K562 (cell line): ENCODE results near the gene KRTAP2-3. TPM values are rescaled to one million over a fixed set of nuclear protein-coding genes. Genes with fewer than 3 reads are reported as not detected.

Experiments used
- ATAC-seq: fragments of 200-7000 bp; cut with Tn5 transposase; 3 replicates; pipeline ENCODE4 v1.9.1; 2020; ENCODE audit warnings: moderate library complexity
- BruUV-seq: library from RNA; stranded (reverse); fragments of 400-500 nt; replicated peaks from 2 replicates; lab custom pipeline; 2021; lab: Mats Ljungman, UMichigan
- CTCF ChIA-PET: fragments of 300-600 bp; formaldehyde crosslinking; extraction: SDS; loops from one replicate; lab custom pipeline; 2021; ENCODE audit warnings: low intra/inter-chr PET ratio; lab: Yijun Ruan, JAX
- POLR2A ChIA-PET: fragments of 300-600, 350-650 bp; sonication (Branson Sonifier 250); formaldehyde crosslinking; extraction: SDS; loops from one replicate; lab custom pipeline; 2021; ENCODE audit warnings: antibody characterized with exemption, inconsistent platforms; lab: Yijun Ruan, JAX
- DNase-seq, 4 experiments: peaks; one replicate each; pipeline versions ENCODE4 v3.0.0 to v3.0.0-alpha.2; 2011 to 2018; ENCODE audit warnings: low spot score in 3 of 4, mixed read lengths in 3 of 4; ENCODE audit errors: extremely low read depth in 1 of 4
- FAIRE-seq: peaks from 2 replicates; lab custom pipeline; 2011; peaks lifted over from hg19 to GRCh38; lab: Jason Lieb, UNC
- H2AFZ ChIP-seq: 2 replicates; pipeline ENCODE4 v1.6.0; 2011; ENCODE audit warnings: low read depth, low read length, control low read depth, inconsistent platforms
- H3K27ac ChIP-seq: fragments of 200-600 bp; 3 replicates; pipeline ENCODE4 v1.8.0; 2011; ENCODE audit warnings: low read depth, mild to moderate bottlenecking, control low read depth, inconsistent platforms, low read length, moderate library complexity, mixed read lengths; ENCODE audit errors: extremely low read depth
- H3K27me3 ChIP-seq, 2 experiments: fragments of 300-600 bp in 1 of 2; 2 replicates in 1 of 2; 3 replicates in 1 of 2; pipeline versions ENCODE4 v1.6.0 to v1.8.0; 2011; ENCODE audit warnings: inconsistent platforms in 2 of 2, low read length in 2 of 2, mild to moderate bottlenecking in 1 of 2, mixed read lengths in 1 of 2, moderate library complexity in 1 of 2; ENCODE audit not compliant: control insufficient read depth in 2 of 2, insufficient read depth in 2 of 2
- H3K36me3 ChIP-seq: fragments of 300-600 bp; 3 replicates; pipeline ENCODE4 v1.8.0; 2011; ENCODE audit warnings: mild to moderate bottlenecking, low read length, inconsistent platforms; ENCODE audit not compliant: control insufficient read depth, insufficient read depth
- H3K4me1 ChIP-seq, 2 experiments: fragments of 200-600 bp in 1 of 2; replicated peaks in 1 of 2; 2 replicates in 1 of 2; 3 replicates in 1 of 2; pipeline versions ENCODE4 v1.5.1 to v1.8.0; 2011; ENCODE audit warnings: inconsistent platforms in 2 of 2, low read length in 2 of 2, mild to moderate bottlenecking in 1 of 2, mixed read lengths in 1 of 2, moderate library complexity in 1 of 2; ENCODE audit not compliant: control insufficient read depth in 2 of 2, insufficient read depth in 2 of 2
- H3K4me2 ChIP-seq: 2 replicates; pipeline ENCODE4 v1.6.1; 2011; ENCODE audit warnings: low read length, control low read depth, inconsistent platforms, mixed read lengths; ENCODE audit not compliant: insufficient read depth
- H3K4me3 ChIP-seq: fragments of 200-600 bp; sonication (generic), shearing (Covaris generic); 2 replicates; pipeline ENCODE4 v1.5.1; 2016; ENCODE audit warnings: control low read depth, inconsistent platforms
- H3K79me2 ChIP-seq: fragments of 200-600 bp; 3 replicates; pipeline ENCODE4 v1.8.0; 2011; ENCODE audit warnings: low read length, inconsistent platforms; ENCODE audit not compliant: control insufficient read depth, insufficient read depth
- H3K9ac ChIP-seq, 2 experiments: 2 replicates each; pipeline versions ENCODE4 v1.6.0 to v1.6.1; 2011; ENCODE audit warnings: low read depth in 2 of 2, low read length in 2 of 2, control low read depth in 1 of 2, inconsistent platforms in 1 of 2, mild to moderate bottlenecking in 1 of 2, mixed read lengths in 1 of 2; ENCODE audit not compliant: insufficient read depth in 1 of 2
- H3K9me1 ChIP-seq: one replicate; pipeline ENCODE4 v1.6.0; 2011; ENCODE audit warnings: inconsistent platforms, mild to moderate bottlenecking, low read length, moderate library complexity; ENCODE audit not compliant: control insufficient read depth, insufficient read depth
- H3K9me3 ChIP-seq: replicated peaks from 2 replicates; pipeline ENCODE4 v1.5.1; 2011; ENCODE audit warnings: low read depth, low read length, inconsistent platforms; ENCODE audit not compliant: control insufficient read depth, insufficient read depth
- H4K20me1 ChIP-seq: replicated peaks from 2 replicates; pipeline ENCODE4 v1.6.1; 2011; ENCODE audit warnings: low read length, inconsistent platforms, mixed read lengths; ENCODE audit not compliant: control insufficient read depth, insufficient read depth
- ASH1L ChIP-seq: fragments of 450-650 bp; IDR thresholded peaks from 2 replicates; pipeline ENCODE4 v1.6.1; 2018; ENCODE audit warnings: borderline replicate concordance, mild to moderate bottlenecking, low read depth; ENCODE audit not compliant: partially characterized antibody
- BCL6 ChIP-seq: fragments of 250-450 bp; sonication (Bioruptor Pico); IDR thresholded peaks from 2 replicates; pipeline ENCODE4 v1.4.0; 2020
- MCM7 ChIP-seq, 2 experiments: fragments of 450-650 bp; IDR thresholded peaks; 2 replicates each; pipeline ENCODE4 v1.6.1; 2016 to 2018
- NCOA4 ChIP-seq: fragments of 450-650 bp; IDR thresholded peaks from 2 replicates; pipeline ENCODE4 v1.6.1; 2018; ENCODE audit warnings: mild to moderate bottlenecking; ENCODE audit not compliant: partially characterized antibody
- NFRKB ChIP-seq: fragments of 450-650 bp; IDR thresholded peaks from 2 replicates; pipeline ENCODE4 v1.6.1; 2016; ENCODE audit warnings: low read depth
- TCF7L2 ChIP-seq: fragments of 150-350 bp; IDR thresholded peaks from 2 replicates; pipeline ENCODE4 v1.6.1; 2016; ENCODE audit warnings: low read depth, mild to moderate bottlenecking, low read length, moderate library complexity
- WGBS: fragments of 100-300 bp; shearing (Covaris generic); methylation state at CpG from one replicate; pipeline ENCODE4 v1.1.6; 2016; ENCODE audit warnings: low coverage, mixed read lengths; ENCODE audit not compliant: insufficient coverage; ENCODE audit errors: missing lambda C conversion rate; 5-methylcytosine and 5-hydroxymethylcytosine counted together
- in situ Hi-C: fragments of 300-500 bp; cut with MboI; formaldehyde crosslinking; loops from 4 replicates; pipeline ENCODE4 v1.15.0; 2018; ENCODE audit warnings: inconsistent platforms, mixed read lengths
- intact Hi-C: fragments of 100-400 bp; cut with micrococcal nuclease; formaldehyde crosslinking; loops from 2 replicates; pipeline ENCODE4 v1.14.2; 2022
- polyA plus RNA-seq, 8 experiments: library from polyadenylated mRNA; depleted of rRNA in 4 of 8; stranded (reverse) in 5 of 8; unstranded in 3 of 8; fragments of >200 nt; fragmentation: Nextera tagmentation in 2 of 8; fragmentation: Illumina TruSeq in 1 of 8; extraction: Ambion mirVana in 2 of 8; extraction: Trizol in 1 of 8; gene quantifications; 2 replicates each; pipeline versions ENCODE4 v1.2.1 to v1.2.3, GENCODE V29; 2011 to 2014; ENCODE audit warnings: inconsistent platforms in 1 of 8, missing spikeins in 1 of 8
- total RNA-seq, 7 experiments: library from RNA; depleted of rRNA in 6 of 7; stranded (reverse); fragments of >200 nt in 6 of 7; fragmentation: Illumina TruSeq in 2 of 7; extraction: Trizol in 2 of 7; gene quantifications; 2 replicates each; pipeline versions ENCODE4 v1.2.1 to v1.2.3, GENCODE V29; 2011 to 2021; ENCODE audit warnings: low replicate concordance in 1 of 7
- TF ChIP-seq, protein P1 (sequence below), 2 experiments: fragments of 450-650 bp in 1 of 2; sonication (generic) in 1 of 2; formaldehyde crosslinking in 1 of 2; IDR thresholded peaks; 2 replicates each; pipeline versions ENCODE4 v1.7.1 to v1.9.0; 2016 to 2022; ENCODE audit warnings: inconsistent platforms in 1 of 2, mild to moderate bottlenecking in 1 of 2, missing genetic modification reagents in 1 of 2
- TF ChIP-seq, protein P2 (sequence below): IDR thresholded peaks from 3 replicates; pipeline ENCODE4 v1.6.1; 2011; ENCODE audit warnings: borderline replicate concordance, mild to moderate bottlenecking, moderate library complexity; ENCODE audit not compliant: insufficient read length; ENCODE audit errors: extremely low read depth

The KRTAP2-3 gene
- total and polyA plus RNA-seq, 9 of the 15 experiments (the other 6 are each of a cell fraction or from before 2014, with no cell fraction given): not detected

DNA sequence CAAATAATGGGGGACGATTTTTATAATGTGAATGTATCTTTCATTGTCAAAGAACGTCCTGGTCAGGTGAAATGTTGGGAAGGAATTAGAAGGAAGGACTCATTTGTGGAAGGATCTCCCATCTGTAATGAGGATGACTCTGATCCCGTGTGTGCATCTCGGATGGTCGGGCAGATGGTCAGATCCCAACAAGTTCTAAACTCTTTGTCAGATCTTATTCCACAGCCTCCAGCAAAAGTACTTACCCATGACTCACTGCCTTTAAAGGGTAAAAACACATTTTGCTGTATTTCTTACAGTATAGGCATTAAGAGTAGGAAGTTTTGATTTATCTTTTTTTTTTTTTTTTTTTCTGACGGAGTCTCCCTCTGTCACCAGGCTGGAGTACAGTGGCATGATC, 38.6 kb upstream of the KRTAP2-3 start:
- BruUV-seq: no TSS peak
- Histone ChIP-seq H3K36me3 (no peaks in the 10 kb centered on the region), H4K20me1 (no peaks in the 10 kb centered on the region), H3K4me2 (no peak overlapping the region), H3K9ac (no peak overlapping the region), H3K27ac (no peak overlapping the region), H3K4me1 (no peaks in the 10 kb centered on the region), H3K79me2 (no peaks in the 10 kb centered on the region), H3K9me3 (no peaks in the 10 kb centered on the region), H3K4me3 (no peak overlapping the region), H3K9me1 (no peaks in the 10 kb centered on the region), H3K27me3 (peaks cover 0 to 7% of the 10 kb centered on the region in 2 experiments; a peak in 1 of 5 replicates), H2AFZ (no peak overlapping the region)
- intact Hi-C loops: no loop called here
- POLR2A ChIA-PET: no interaction called here
- ATAC-seq (no peak), DNase-seq (no peak), FAIRE-seq (no peak)
- 0% methylated on average over 5 of the region's 6 CpGs for WGBS
- TF ChIP-seq, protein P1, sequence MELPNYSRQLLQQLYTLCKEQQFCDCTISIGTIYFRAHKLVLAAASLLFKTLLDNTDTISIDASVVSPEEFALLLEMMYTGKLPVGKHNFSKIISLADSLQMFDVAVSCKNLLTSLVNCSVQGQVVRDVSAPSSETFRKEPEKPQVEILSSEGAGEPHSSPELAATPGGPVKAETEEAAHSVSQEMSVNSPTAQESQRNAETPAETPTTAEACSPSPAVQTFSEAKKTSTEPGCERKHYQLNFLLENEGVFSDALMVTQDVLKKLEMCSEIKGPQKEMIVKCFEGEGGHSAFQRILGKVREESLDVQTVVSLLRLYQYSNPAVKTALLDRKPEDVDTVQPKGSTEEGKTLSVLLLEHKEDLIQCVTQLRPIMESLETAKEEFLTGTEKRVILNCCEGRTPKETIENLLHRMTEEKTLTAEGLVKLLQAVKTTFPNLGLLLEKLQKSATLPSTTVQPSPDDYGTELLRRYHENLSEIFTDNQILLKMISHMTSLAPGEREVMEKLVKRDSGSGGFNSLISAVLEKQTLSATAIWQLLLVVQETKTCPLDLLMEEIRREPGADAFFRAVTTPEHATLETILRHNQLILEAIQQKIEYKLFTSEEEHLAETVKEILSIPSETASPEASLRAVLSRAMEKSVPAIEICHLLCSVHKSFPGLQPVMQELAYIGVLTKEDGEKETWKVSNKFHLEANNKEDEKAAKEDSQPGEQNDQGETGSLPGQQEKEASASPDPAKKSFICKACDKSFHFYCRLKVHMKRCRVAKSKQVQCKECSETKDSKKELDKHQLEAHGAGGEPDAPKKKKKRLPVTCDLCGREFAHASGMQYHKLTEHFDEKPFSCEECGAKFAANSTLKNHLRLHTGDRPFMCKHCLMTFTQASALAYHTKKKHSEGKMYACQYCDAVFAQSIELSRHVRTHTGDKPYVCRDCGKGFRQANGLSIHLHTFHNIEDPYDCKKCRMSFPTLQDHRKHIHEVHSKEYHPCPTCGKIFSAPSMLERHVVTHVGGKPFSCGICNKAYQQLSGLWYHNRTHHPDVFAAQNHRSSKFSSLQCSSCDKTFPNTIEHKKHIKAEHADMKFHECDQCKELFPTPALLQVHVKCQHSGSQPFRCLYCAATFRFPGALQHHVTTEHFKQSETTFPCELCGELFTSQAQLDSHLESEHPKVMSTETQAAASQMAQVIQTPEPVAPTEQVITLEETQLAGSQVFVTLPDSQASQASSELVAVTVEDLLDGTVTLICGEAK (IDR thresholded peaks at IDR 0.05): no peak
- TF ChIP-seq, protein P1 (CRISPR knock-in tag; IDR thresholded peaks at IDR 0.05): no peak
- no peak for TF ChIP-seq TCF7L2
- no peak for TF ChIP-seq NFRKB
- TF ChIP-seq, protein P2, sequence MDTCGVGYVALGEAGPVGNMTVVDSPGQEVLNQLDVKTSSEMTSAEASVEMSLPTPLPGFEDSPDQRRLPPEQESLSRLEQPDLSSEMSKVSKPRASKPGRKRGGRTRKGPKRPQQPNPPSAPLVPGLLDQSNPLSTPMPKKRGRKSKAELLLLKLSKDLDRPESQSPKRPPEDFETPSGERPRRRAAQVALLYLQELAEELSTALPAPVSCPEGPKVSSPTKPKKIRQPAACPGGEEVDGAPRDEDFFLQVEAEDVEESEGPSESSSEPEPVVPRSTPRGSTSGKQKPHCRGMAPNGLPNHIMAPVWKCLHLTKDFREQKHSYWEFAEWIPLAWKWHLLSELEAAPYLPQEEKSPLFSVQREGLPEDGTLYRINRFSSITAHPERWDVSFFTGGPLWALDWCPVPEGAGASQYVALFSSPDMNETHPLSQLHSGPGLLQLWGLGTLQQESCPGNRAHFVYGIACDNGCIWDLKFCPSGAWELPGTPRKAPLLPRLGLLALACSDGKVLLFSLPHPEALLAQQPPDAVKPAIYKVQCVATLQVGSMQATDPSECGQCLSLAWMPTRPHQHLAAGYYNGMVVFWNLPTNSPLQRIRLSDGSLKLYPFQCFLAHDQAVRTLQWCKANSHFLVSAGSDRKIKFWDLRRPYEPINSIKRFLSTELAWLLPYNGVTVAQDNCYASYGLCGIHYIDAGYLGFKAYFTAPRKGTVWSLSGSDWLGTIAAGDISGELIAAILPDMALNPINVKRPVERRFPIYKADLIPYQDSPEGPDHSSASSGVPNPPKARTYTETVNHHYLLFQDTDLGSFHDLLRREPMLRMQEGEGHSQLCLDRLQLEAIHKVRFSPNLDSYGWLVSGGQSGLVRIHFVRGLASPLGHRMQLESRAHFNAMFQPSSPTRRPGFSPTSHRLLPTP: no peak
- TF ChIP-seq ASH1L: no peak
- no peak for TF ChIP-seq MCM7 (IDR thresholded peaks at IDR 0.05)
- TF ChIP-seq BCL6 (CRISPR knock-in tag): no peak
- TF ChIP-seq NCOA4: no peak
- CTCF ChIA-PET: no interaction called here
- in situ Hi-C loops: no loop called here
